Right ventricle myocardium superior (tissue), 1 donor: ENCODE results near the gene CNPPD1. TPM values are rescaled to one million over a fixed set of nuclear protein-coding genes. Genes with fewer than 3 reads are reported as not detected.

Experiments used
- ATAC-seq: fragments of 200-7000 bp; cut with Tn5 transposase; one replicate; pipeline ENCODE4 v1.9.1; 2020; ENCODE audit warnings: mild to moderate bottlenecking; ENCODE audit not compliant: poor library complexity
- DNase-seq: peaks from one replicate; pipeline ENCODE4 v3.0.0-alpha.2; 2020
- intact Hi-C: fragments of 100-400 bp; cut with DNase I; formaldehyde crosslinking; loops from one replicate; pipeline ENCODE4 v1.11.2; 2022
- total RNA-seq: library from RNA; stranded (reverse); fragmentation: NEBNext Ultra II Directional; extraction: Animal tissue kit (Norgen Biotek cat#: 25700); gene quantifications from one replicate; pipeline ENCODE4 v1.2.1, GENCODE V29; 2021
- donor health status: DM: no; HTN: yes; CAD: no; lungs with severe emphysema.

The CNPPD1 gene
- total RNA-seq, 1 donor from 2014 or later = 69.3 TPM

- intact Hi-C loops = no loop called here
- ATAC-seq (no peak), DNase-seq (no peak)
Observed at GRCh38 chr2:219131327-219131726, 45.4 kb downstream of the CNPPD1 start.

- intact Hi-C loops = no loop called here
- no peak for DNase-seq
- ATAC-seq = no peak
Observed at GRCh38 chr2:219129589-219129988, 47.1 kb downstream of the CNPPD1 start.

- DNase-seq = no peak
- ATAC-seq = no peak
- intact Hi-C loops = no loop called here
Observed at GRCh38 chr2:219128396-219128795, 48.3 kb downstream of the CNPPD1 start.

- ATAC-seq (peak; percentile 33), DNase-seq (no peak)
- intact Hi-C loops = no loop called here
Observed at GRCh38 chr2:219127037-219127635, 49.6 kb downstream of the CNPPD1 start.

GRCh38 chr2:219126555-219126954 is 50.2 kb downstream of the CNPPD1 start:
- intact Hi-C loops = no loop called here
- DNase-seq (no peak), ATAC-seq (no peak)

GRCh38 chr2:219125886-219126270 is 50.8 kb downstream of the CNPPD1 start:
- DNase-seq = no peak
- intact Hi-C loops = no loop called here
- no peak for ATAC-seq

- intact Hi-C loops = no loop called here
- DNase-seq = peak; percentile 57
- ATAC-seq = peak; percentile 65
Observed at GRCh38 chr2:219125225-219125885, 51.4 kb downstream of the CNPPD1 start.

GRCh38 chr2:219124381-219125110 is 52.2 kb downstream of the CNPPD1 start:
- DNase-seq (no peak), ATAC-seq (peak; percentile 30)
- intact Hi-C loops = no loop called here

- no peak for ATAC-seq
- no peak for DNase-seq
- intact Hi-C loops = no loop called here
Observed at GRCh38 chr2:219123356-219124135, 53.2 kb downstream of the CNPPD1 start.

- intact Hi-C loops = no loop called here
- DNase-seq (no peak), ATAC-seq (no peak)
Observed at GRCh38 chr2:219122202-219122980, 54.3 kb downstream of the CNPPD1 start.

Other genes with a start within 250 kb of the CNPPD1 start
- not detected for gene CDK5R2, start 217.3 kb downstream of the CNPPD1 start, total RNA-seq
- not detected for gene FEV, start 191.7 kb downstream of the CNPPD1 start, total RNA-seq
- gene CRYBA2, start 183.5 kb downstream of the CNPPD1 start, total RNA-seq = not detected
- gene CFAP65, start 135.4 kb downstream of the CNPPD1 start, total RNA-seq = not detected
- gene IHH, start 116.0 kb downstream of the CNPPD1 start, total RNA-seq = not detected
- gene NHEJ1, start 16.1 kb downstream of the CNPPD1 start, total RNA-seq = 7.5 TPM
- gene SLC23A3, start 6.9 kb downstream of the CNPPD1 start, total RNA-seq = 1.4 TPM
- 36.8 TPM for gene RETREG2, start 1.4 kb upstream of the CNPPD1 start, total RNA-seq
- gene ZFAND2B, start 29.9 kb upstream of the CNPPD1 start, total RNA-seq = 21.3 TPM
- gene ABCB6, start 42.0 kb upstream of the CNPPD1 start, total RNA-seq = 25.2 TPM
- gene ATG9A, start 52.7 kb upstream of the CNPPD1 start, total RNA-seq = 86.3 TPM
- gene ANKZF1, start 52.9 kb upstream of the CNPPD1 start, total RNA-seq = 27.3 TPM
- 1.4 TPM for gene GLB1L, start 68.5 kb upstream of the CNPPD1 start, total RNA-seq
- 16.7 TPM for gene STK16, start 68.6 kb upstream of the CNPPD1 start, total RNA-seq
- gene TUBA4B, start 76.3 kb upstream of the CNPPD1 start, total RNA-seq = not detected
- gene TUBA4A, start 77.0 kb upstream of the CNPPD1 start, total RNA-seq = 84.3 TPM
- 83.3 TPM for gene DNAJB2, start 102.4 kb upstream of the CNPPD1 start, total RNA-seq
- gene PTPRN, start 132.5 kb upstream of the CNPPD1 start, total RNA-seq = not detected
- gene RESP18, start 155.8 kb upstream of the CNPPD1 start, total RNA-seq = not detected
- 76.5 TPM for gene DNPEP, start 211.0 kb upstream of the CNPPD1 start, total RNA-seq
- 12,920 TPM for gene DES, start 241.5 kb upstream of the CNPPD1 start, total RNA-seq